Stimulated activated CD8-positive, alpha-beta memory T cell treated with anti-CD3 and anti-CD28 coated beads, Interleukin-15, amount 100 ng/mL, for 4 hours (primary cell): ENCODE data around the gene TTC24.
"Not testable (repeated sequence)": the region's sequence is repeated elsewhere in the genome, so short reads cannot be mapped to it uniquely, and the experiment has no call there.

Experiments
- DNase-seq, 2 donors: peaks; one replicate each; pipeline ENCODE4 v3.0.0-alpha.2; 2020; ENCODE audit warnings: low read depth in 2 of 2

Gene TTC24

DNA sequence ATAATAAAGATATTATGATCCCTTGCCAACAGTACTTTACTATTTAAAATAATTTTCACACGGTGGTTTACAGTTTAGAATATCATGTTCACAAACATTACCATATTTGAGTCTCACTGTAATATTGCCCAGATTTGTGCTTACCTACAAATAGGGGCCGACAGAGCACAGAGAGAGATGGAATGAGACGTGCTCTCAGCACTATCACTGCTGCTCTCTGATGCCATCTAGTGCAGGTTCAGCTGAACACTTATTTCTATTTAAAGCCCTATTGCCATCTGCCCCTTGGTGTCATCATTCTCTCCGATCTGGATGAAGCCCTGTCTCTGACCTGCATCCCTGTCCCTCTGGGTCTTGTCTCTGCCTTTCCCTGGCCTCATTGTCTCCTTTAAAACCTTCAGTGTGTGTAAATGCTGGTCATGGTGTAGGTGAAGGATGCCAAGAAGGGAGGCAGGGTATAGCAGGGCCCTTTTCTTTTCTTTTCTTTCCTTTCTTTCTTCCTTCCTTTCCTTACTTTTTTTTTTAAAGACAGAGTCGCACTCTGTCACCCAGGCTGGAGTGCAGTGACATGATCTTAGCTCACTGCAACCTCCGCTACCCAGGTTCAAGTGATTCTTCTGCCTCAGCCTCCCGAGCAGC is 28.6 kb downstream of the TTC24 start:
- peak in 1 of 2 donors; percentile 36 for DNase-seq

DNA sequence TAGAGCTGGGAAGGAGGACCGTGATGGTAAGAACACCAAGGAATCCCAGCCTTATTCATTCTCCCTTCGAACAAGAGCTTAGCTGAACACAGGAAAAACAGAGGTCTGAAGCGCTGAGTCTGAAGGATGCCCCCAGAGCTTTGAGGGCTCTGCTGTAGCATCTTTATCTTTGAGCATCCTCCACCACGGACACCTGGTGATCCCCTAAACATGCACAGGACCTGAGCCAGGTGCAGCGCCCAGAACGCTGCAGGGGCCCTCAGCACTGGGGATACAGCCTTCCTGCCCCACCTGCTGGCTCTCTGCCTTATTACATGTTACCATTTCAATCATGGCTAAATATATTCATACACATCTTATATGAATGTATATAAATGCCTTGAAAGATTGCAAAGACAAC is 29.5 kb downstream of the TTC24 start:
- no peak for DNase-seq

DNA sequence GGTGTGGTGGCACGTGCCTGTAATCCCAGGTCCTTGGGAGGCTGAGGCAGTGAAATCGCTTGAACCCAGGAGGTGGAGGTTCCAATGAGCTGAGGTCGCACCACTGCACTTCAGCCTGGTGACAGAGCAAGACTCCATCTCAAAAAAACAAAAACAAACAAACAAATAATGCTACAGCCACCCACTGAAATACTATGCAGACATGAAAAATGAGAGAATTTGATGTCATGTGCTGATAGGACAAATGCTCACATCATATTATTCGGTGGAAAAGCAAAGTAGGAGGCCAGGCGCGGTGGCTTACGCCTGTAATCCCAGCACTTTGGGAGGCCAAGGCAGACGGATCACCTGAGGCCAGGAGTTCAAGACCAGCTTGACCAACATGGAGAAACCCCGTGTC is 30.5 kb downstream of the TTC24 start:
- not testable (repeated sequence) for DNase-seq

DNA sequence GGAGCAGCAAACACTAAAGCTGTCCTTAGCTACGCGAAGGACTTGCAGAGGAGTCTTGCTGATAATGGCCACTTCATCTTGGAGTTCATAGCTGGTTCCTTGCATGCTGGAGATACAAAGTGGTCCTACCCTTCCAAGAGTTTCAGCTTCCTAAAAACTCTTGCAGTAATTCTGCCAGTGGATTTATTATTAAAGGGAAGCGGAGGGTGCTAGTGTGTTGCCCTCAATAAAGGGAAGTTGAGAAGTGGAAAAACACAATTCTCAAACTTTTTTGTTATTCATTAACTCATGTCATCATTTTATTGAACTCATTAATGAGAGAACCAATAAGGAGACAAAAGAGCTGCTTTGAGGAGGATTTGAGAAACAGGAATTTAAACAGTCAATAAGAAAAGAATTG is 33.1 kb downstream of the TTC24 start:
- DNase-seq, result no peak

DNA sequence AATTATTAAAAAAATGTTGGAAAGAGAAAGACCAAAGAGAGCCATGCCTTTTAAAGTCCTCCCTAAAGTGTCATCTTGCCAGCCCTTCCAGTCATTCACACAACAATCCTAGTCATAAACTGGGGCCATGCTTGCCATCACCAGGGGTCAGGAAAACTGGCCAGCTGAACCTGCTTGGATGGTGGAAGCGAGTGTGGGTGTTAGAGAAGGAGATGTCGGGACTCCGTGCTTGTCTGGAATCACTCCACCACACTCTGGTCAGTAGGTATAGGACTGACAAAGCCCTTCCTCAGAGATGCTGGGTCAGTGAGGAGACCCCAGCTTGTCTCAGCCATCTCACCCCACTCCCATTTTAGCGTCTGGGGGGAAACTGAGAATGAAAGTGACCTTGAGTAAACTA is 36.4 kb downstream of the TTC24 start:
- DNase-seq, result no peak

DNA sequence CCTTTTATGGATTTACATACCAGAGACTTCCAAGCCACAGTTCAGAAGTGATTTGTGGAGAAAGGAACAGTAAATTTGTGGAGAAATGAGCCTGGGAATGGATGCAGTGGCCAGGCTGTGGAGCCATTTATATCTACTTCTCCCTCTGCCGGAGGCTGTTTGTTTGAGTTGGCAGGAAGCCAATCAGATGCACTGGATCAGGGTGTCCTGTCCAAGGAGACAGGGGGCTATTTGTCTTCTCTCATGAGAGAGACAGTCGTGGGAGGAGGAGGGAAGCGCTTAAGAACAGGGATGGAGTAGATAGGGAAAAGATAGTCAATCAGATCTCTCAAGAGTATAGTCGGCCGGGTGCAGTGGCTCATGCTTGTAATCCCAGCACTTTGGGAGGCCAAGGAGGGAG is 36.9 kb downstream of the TTC24 start:
- no peak for DNase-seq

DNA sequence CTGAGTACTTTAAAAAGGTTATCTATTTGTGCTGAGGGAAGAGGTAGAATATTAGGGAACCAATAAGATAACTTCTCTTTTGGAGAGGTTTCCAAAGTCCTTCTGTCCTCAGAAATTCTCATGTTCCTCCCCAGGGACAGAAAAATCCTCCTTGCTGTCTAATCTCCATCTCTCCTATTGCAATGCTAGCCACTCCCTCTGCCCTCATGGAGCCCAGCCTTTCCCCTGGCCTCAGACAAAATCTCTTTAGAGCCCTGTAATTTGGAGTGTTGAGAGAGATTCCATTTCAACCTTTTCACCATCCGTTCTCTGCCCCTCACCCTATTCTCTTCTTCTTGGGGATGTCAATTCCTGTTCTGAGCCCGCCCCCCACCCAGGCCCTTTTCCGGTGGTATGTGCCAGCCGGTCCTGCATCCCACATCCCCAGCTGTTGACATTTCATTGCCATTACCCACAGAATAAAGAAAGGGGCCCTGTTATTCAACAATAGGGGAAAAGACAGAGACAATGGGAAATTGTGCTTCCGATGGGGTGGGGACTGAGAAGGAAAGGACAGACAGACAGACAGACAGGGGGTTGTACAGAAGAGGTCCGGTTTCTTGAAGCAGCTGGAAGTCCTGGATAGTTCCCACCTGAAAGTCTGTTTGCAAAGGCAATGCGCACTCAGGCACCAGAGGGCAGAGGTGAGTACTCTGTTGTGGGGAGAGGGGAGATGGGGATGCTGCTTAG is 39.5 kb downstream of the TTC24 start, which contains the start of gene HAPLN2:
Gene HAPLN2, plus strand, starts transcription at position 563 of the 729 bp plus-strand sequence. CDS start 4,076 bp downstream, outside the sequence.
- DNase-seq, result no peak

DNA sequence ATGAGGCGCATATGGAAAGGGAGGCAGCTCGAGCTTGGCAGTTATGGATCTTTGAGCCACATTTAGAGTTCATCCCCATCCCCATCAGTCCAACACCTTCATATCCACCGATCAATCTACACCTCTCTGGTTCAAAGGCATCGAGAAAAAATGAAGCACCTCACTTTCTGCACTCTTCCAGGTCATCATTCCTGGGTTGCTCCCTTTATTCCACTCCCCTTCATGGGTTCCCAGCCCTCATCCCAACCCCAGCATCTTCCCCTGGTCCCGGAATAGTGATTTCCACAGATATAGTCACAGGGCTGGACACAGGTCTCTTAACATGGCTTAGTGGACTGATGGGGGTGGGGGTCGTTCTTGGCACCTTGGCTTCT is 40.0 kb downstream of the TTC24 start:
- DNase-seq, result no peak

DNA sequence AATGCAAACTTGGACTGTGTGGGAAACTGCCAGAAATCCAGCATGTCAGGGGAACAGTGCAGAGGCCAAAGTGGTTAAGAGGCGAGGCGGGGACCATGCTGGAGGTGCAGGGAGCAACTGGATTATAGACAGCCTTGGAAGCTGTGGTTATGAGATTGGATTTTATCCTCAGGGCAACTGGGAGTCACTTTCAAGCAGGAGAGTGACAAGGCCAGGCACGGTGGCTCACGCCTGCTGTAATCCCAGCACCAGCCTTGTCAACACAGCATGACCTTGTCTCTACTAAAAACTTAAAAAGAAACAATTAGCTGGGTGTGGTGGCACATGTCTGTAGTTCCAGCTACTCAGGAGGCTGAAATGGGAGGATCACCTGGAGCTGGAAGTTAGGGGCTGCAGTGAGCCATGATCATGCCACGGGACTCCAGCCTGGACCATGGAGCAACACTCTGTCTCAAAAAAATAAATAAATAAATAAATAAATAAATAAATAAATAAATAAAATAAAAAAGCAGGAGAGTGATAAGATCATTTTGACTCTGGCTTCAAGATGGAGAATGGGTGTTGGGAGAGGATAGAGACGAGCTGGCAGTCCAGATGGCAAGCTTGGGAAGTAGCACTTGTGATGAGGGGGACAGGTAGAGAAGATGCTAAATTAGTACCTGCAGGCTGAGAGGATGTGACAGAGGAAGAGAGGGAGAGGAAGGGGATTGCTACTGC is 43.2 kb downstream of the TTC24 start:
- no peak for DNase-seq

DNA sequence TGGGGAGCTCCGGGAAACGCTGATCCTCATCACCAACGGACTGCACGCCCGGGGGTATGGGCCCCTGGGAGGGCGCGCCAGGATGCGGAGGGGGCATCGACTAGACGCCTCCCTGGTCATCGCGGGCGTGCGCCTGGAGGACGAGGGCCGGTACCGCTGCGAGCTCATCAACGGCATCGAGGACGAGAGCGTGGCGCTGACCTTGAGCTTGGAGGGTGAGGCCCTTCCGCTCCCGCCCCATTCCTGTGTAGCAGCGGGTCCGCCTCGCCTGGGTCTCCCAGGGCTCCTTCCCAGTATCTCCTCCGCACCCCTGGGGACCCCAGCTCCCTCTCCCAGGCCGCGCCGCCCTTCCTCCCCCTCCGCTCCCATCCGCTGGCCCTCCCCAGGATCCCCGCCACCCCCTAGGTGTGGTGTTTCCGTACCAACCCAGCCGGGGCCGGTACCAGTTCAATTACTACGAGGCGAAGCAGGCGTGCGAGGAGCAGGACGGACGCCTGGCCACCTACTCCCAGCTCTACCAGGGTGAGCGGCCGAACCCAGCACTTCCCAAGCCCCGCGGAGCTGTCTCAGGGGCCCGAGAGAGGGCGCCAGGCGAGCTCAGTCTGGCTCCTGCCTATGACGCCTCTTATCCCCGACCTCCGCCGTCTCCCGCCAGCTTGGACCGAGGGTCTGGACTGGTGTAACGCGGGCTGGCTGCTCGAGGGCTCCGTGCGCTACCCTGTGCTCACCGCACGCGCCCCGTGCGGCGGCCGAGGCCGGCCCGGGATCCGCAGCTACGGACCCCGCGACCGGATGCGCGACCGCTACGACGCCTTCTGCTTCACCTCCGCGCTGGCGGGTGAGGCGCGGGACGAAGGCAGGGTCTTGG is 44.7 kb downstream of the TTC24 start:
- DNase-seq, result no peak

DNA sequence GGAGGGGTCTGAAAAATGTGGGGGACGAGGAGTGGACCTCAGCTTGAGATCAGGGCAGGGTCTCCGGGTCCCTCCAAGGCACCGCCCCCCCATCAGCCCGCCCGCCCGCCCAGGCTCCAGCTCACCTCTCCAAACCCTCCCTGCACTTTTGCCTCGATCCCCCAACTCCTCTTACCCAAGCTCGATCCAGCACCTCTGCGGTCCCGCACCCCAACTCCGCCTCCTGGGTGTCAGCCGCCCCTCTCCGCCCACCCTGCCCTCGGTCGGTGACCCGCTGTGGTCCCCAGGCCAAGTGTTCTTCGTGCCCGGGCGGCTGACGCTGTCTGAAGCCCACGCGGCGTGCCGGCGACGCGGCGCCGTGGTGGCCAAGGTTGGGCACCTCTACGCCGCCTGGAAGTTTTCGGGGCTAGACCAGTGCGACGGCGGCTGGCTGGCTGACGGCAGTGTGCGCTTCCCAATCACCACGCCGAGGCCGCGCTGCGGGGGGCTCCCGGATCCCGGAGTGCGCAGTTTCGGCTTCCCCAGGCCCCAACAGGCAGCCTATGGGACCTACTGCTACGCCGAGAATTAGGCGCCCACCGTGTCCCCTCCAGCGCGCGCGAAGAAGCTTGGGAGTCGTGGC is 45.4 kb downstream of the TTC24 start:
- DNase-seq, result no peak

DNA sequence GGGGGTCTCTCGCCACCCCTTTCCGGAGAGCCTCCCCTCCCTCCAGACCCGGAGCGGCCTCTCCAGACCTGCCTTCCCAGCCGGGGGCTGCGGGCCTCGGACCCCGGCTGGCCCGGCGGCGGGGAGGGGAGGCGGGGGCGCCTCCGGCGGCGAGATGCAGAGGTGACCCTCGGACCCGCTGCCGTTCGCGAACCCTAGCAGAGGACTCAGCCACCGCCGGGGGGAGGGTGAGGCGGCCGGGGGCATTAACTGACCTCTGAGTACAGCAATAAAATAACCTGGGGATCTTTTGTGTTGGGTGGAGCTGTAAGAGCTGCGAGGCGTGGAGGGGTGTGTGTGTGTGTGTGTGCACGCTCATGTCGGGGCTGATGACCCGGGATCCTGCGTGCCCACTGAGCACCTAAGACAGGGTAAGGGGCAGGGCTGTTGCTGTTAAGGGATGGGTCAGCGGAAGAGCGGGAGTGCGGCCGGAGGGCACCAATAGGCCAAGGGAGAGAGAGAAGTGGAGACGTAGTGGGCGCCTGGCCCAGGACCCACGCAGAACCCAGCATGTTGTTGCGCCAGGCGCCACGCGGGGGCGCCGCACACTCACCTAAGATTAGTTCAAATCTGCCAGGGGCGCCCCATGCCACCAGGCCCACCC is 46.0 kb downstream of the TTC24 start:
- peak in 1 of 2 donors; percentile 40 for DNase-seq

DNA sequence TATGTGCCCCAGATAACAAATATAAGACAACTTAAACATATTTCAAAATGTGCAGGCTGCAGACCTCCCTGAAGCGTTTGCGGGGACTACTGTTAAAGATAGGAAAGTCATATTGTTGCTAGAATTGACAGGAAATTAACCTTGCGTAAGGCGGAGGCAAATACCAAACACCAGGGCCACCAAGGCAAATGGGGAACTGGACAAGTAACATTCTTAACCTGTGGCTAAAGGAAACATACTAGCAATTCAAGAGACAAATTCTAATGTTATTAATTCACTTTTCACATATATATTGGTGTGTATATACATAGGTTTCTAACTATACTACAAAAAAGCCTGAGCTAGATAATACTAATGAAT is 46.5 kb downstream of the TTC24 start:
- DNase-seq, result no peak

DNA sequence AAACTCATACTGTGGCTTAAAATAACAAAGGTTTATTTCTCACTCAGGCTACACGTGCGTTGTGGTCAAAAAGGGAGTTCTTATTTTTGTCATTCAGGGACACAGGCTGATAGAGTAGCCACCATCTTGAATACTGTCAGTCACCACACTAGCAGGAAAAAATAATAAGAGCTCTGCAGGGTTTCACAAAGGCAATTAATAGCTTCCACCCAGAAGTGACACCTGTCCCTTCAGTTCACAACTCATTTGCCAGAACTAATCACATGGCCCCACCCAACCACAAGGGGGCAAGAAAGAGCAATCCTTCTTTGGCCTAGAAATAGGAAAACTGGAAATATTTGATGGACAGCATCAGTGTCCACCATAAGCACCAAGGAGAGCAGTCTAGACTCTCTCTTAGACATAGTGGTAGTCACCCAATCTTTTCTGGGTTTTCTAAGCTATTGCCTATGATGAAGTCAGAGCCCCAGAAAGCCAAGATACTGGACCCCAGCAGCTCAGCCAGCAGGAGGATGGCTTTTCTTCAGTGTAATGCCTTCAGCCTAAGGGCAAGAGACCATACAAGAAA is 47.9 kb downstream of the TTC24 start:
- no peak for DNase-seq

DNA sequence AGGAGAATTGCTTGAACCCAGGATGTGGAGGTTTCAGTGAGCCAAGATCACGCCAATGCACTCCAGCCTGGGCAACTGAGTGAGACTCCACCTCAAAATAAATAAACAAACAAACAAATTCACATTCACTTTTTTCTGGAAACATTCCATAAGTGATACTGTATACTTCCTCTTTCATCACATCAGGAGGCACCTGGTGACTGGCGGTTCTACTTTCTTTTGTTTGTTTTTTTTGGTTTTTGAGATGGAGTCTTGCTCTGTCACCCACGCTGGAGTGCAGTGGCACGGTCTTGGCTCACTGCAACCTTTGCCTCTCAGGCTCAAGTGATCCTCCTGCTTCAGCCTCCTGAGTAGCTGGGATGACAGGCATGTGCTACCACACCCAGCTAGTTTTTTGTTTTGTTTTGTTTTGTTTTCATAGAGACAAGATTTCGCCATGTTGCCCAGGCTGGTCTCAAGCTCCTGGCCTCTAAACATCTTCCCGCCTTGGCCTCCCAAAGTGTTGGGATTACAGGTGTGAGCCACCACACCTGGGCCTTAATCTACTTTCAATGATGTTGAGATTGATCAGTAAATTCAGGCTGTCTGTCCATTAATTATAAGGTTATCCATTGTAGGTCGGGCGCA is 50.4 kb downstream of the TTC24 start:
- DNase-seq, result no peak

DNA sequence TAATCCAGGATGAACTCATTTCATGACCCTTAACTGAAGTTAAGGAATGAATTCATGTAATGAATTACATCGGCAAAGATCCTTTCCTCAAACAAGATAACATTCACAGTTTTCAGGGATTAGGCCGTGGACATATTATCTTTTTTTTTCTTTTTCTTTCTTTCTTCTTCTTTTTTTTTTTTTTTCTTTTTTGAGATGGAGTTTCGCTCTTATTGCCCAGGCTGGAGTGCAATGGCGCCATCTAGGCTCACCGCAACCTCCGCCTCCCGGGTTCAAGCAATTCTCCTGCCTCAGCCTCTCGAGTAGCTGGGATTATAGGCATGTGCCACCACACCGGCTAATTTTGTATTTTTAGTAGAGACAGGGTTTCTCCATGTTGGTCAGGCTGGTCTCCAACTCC is 51.6 kb downstream of the TTC24 start:
- not testable (repeated sequence) for DNase-seq

DNA sequence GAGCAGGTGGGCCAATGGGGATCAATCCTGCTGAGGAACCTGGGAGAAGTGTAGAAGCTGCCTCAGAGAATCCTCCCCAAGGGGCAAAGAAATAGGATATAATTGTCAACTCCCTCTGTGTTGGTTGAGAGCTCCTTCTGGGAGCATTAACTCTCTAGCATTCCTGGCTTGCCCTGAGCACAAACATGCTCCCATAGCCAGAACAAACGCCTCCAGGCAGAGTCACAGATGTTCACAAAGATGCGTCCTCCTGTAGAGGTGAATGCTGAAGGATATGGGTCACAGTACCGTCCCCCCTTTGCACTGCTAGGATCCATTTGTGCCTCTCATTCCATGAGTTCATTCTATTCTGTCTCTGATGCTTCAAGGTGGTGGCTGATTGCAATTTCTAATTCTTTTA is 52.8 kb downstream of the TTC24 start:
- DNase-seq, result no peak
